Breast epithelium (tissue), 3 donors: ENCODE data around the gene KIRREL2.

Source experiments
- CTCF ChIP-seq, 3 donors: fragments of 450-650 bp; IDR thresholded peaks; one replicate each; pipeline ENCODE4 v1.5.1; 2016 to 2017; ENCODE audit warnings: antibody characterized with exemption in 3 of 3, mild to moderate bottlenecking in 3 of 3, moderate library complexity in 3 of 3
- POLR2A ChIP-seq: fragments of 450-650 bp; IDR thresholded peaks from one replicate; pipeline ENCODE4 v1.6.1; 2016; ENCODE audit warnings: antibody characterized with exemption, mild to moderate bottlenecking, moderate library complexity

GRCh38 chr19:35859414-35859813, 2.7 kb downstream of the KIRREL2 start:
- TF ChIP-seq CTCF (IDR thresholded peaks at IDR 0.05), result no peak
- TF ChIP-seq POLR2A, result no peak
